B cell (primary cell): ENCODE results near the gene HOXC13.

ENCODE experiments used
- CTCF ChIP-seq: fragments of 200-600 bp; IDR thresholded peaks from one replicate; pipeline ENCODE4 v1.8.0; 2022; ENCODE audit warnings: antibody characterized with exemption, mild to moderate bottlenecking
- EZH2 ChIP-seq: IDR thresholded peaks from 2 replicates; pipeline ENCODE4 v1.6.1; 2012; ENCODE audit warnings: borderline replicate concordance, low read depth, mild to moderate bottlenecking, moderate library complexity, low read length; ENCODE audit not compliant: insufficient read depth, poor library complexity, severe bottlenecking

- TF ChIP-seq CTCF: no peak
- no peak for TF ChIP-seq EZH2
Observed at GRCh38 chr12:53892762-53893395, 45.8 kb upstream of the HOXC13 start.
